Endothelial cell of umbilical vein (primary cell): Measurements from ENCODE around the gene HNRNPL. TPM values are rescaled to one million over a fixed set of nuclear protein-coding genes. Genes with fewer than 3 reads are reported as not detected.
"Not testable (repeated sequence)": the region's sequence is repeated elsewhere in the genome, so short reads cannot be mapped to it uniquely, and the experiment has no call there.

ENCODE experiments used
- BruUV-seq: library from RNA; stranded (reverse); fragments of 400-500 nt; replicated peaks from 2 replicates; lab custom pipeline; 2021; lab: Mats Ljungman, UMichigan
- CTCF ChIA-PET: fragments of 300-600, 350-600 bp; sonication (Branson Sonifier 250); formaldehyde crosslinking; loops from one replicate; lab custom pipeline; 2021; ENCODE audit warnings: antibody characterized with exemption, inconsistent platforms; lab: Charles Lee
- POLR2A ChIA-PET: fragments of 300-600, 350-600 bp; sonication (Branson Sonifier 250); formaldehyde crosslinking; loops from one replicate; lab custom pipeline; 2021; ENCODE audit warnings: antibody characterized with exemption, inconsistent platforms; lab: Charles Lee
- DNase-seq: peaks from one replicate; pipeline ENCODE4 v3.0.0-alpha.2; 2011; ENCODE audit warnings: low read depth, low spot score
- FAIRE-seq: peaks from 2 replicates; lab custom pipeline; 2011; peaks lifted over from hg19 to GRCh38; lab: Jason Lieb, UNC
- H2AFZ ChIP-seq: 2 replicates; pipeline ENCODE4 v1.6.0; 2012; ENCODE audit warnings: low read depth, low read length, control low read depth, inconsistent platforms
- H3K27ac ChIP-seq: 2 replicates; pipeline ENCODE4 v1.5.1; 2011; ENCODE audit warnings: low read depth, mild to moderate bottlenecking, control low read depth, low read length, moderate library complexity; ENCODE audit not compliant: insufficient read depth
- H3K27me3 ChIP-seq, 2 experiments: 2 replicates each; pipeline versions ENCODE4 v1.6.0 to v1.6.1; 2011; ENCODE audit warnings: low read length in 2 of 2, mixed read lengths in 1 of 2; ENCODE audit not compliant: control insufficient read depth in 2 of 2, insufficient read depth in 2 of 2
- H3K36me3 ChIP-seq, 2 experiments: 2 replicates in 1 of 2; 3 replicates in 1 of 2; pipeline ENCODE4 v1.5.1; 2011; ENCODE audit warnings: low read length in 2 of 2, mild to moderate bottlenecking in 1 of 2, moderate library complexity in 1 of 2; ENCODE audit not compliant: control insufficient read depth in 2 of 2, insufficient read depth in 2 of 2; ENCODE audit errors: extremely low read depth in 1 of 2
- H3K4me1 ChIP-seq: 3 replicates; pipeline ENCODE4 v1.5.1; 2011; ENCODE audit warnings: mild to moderate bottlenecking, low read length; ENCODE audit not compliant: control insufficient read depth, insufficient read depth; ENCODE audit errors: extremely low read depth
- H3K4me2 ChIP-seq: 2 replicates; pipeline ENCODE4 v1.6.1; 2011; ENCODE audit warnings: low read length, control low read depth, mixed read lengths; ENCODE audit not compliant: insufficient read depth
- H3K4me3 ChIP-seq, 3 experiments: fragments of 200-600 bp in 1 of 3; sonication (generic), shearing (Covaris generic) in 1 of 3; replicated peaks in 1 of 3; 2 replicates each; pipeline ENCODE4 v1.5.1; 2011 to 2016; ENCODE audit warnings: control low read depth in 3 of 3, low read length in 3 of 3, mild to moderate bottlenecking in 2 of 3, inconsistent platforms in 1 of 3, low read depth in 1 of 3, moderate library complexity in 1 of 3; ENCODE audit not compliant: insufficient read depth in 1 of 3
- H3K79me2 ChIP-seq: 2 replicates; pipeline ENCODE4 v1.6.0; 2012; ENCODE audit warnings: low read length, inconsistent platforms; ENCODE audit not compliant: control insufficient read depth, insufficient read depth
- H3K9ac ChIP-seq: replicated peaks from 2 replicates; pipeline ENCODE3; 2011; ENCODE audit warnings: low read length, control low read depth; ENCODE audit not compliant: insufficient read depth; ENCODE audit errors: extremely low read depth
- H3K9me1 ChIP-seq: replicated peaks from 3 replicates; pipeline ENCODE4 v1.6.0; 2011; ENCODE audit warnings: mild to moderate bottlenecking, low read length; ENCODE audit not compliant: control insufficient read depth, insufficient read depth; ENCODE audit errors: extremely low read depth
- H3K9me3 ChIP-seq: replicated peaks from 2 replicates; pipeline ENCODE4 v1.5.1; 2012; ENCODE audit warnings: low read length, inconsistent platforms; ENCODE audit not compliant: control insufficient read depth, insufficient read depth
- H4K20me1 ChIP-seq: replicated peaks from 2 replicates; pipeline ENCODE3; 2011; ENCODE audit warnings: mild to moderate bottlenecking, low read length; ENCODE audit not compliant: control insufficient read depth, insufficient read depth; ENCODE audit errors: extremely low read depth
- GATA2 ChIP-seq: IDR thresholded peaks from 2 replicates; pipeline ENCODE4 v1.7.0; 2011; ENCODE audit warnings: low read depth, mild to moderate bottlenecking, moderate library complexity, mixed read lengths, low read length; ENCODE audit not compliant: insufficient read length, insufficient read depth
- JUN ChIP-seq: IDR thresholded peaks from 2 replicates; pipeline ENCODE4 v1.6.1; 2011; ENCODE audit warnings: borderline replicate concordance, low read depth; ENCODE audit not compliant: insufficient read length, insufficient read depth
- dilution Hi-C: fragments of 300-500 bp; cut with MboI; formaldehyde crosslinking; loops from one replicate; pipeline ENCODE4 v1.15.0; 2019; ENCODE audit warnings: low sequenced_read_pairs; ENCODE audit not compliant: extremely low pct_ligation_motif_present
- intact Hi-C: fragments of 100-400 bp; cut with micrococcal nuclease; formaldehyde crosslinking; loops from one replicate; pipeline ENCODE4 v1.10.0; 2022
- polyA plus RNA-seq, 4 experiments: library from polyadenylated mRNA; depleted of rRNA in 3 of 4; stranded (reverse) in 3 of 4; unstranded in 1 of 4; fragments of >200 nt; gene quantifications; 2 replicates each; pipeline versions ENCODE4 v1.2.1 to v1.2.3, GENCODE V29; 2011 to 2012; ENCODE audit warnings: missing spikeins in 1 of 4
- total RNA-seq: library from RNA; stranded (reverse); gene quantifications from 2 replicates; pipeline ENCODE4 v1.2.3, GENCODE V29; 2021

HNRNPL gene
- total and polyA plus RNA-seq, 2 donors (not counting 3 experiments of a cell fraction or from before 2014, with no cell fraction given) = 305 to 451 TPM

DNA sequence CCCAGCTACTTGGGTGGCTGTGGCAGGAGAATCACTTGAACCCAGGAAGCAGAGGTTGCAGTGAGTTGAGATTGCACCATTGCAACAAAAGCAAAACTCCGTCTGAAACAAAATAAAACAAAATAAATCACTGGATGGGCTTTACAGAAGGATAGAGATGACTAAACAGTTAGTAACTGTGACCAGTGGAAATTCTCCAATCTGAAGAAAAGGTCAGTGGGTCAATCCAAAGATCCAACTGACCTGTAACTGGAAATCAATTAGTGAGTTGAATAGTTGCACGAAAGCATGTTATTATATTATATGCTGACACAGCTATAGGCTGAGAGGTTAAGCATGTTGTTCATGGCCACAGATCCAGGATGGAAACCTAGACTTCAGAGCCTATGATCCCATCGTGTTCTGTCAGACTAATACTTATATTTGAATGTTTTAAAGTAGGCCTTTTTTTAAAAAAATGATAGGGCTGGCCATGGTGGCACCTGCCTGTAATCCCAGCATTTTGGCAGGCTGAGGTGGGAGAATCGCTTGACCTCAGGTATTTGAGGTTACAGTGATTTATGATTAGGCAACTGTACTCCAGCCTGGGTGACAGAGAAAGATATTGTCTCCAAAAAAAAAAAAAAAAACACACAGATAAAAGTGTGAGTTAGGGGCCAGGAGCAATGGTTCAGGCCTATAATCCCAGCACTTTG, 19.6 kb downstream of the HNRNPL start:
- no peaks in the 10 kb centered on the region for H3K9me3 ChIP-seq
- no peaks in the 10 kb centered on the region for H3K79me2 ChIP-seq
- H3K4me1 ChIP-seq = peaks cover 13% of the 10 kb centered on the region
- H3K4me2 ChIP-seq = no peak overlapping the region
- H3K27ac ChIP-seq = no peak overlapping the region
- intact Hi-C loops = loop anchor here (5.0 kb wide), 3 partner anchors 38 to 93 kb away; no protein-coding TSS in a partner anchor
- ChIA-PET POLR2A (no interaction called here), CTCF (interaction anchor here (2.9 kb wide), 1 partner anchor 61 kb away, joined by 24 read pairs; no protein-coding TSS in a partner anchor)
- TF ChIP-seq JUN = no peak
- no peak for TF ChIP-seq GATA2
- dilution Hi-C loops = no loop called here
- FAIRE-seq (no peak), DNase-seq (no peak)
- H3K9me1 ChIP-seq = no peaks in the 10 kb centered on the region
- peaks cover 1 to 2% of the 10 kb centered on the region in 2 experiments for H3K36me3 ChIP-seq
- H4K20me1 ChIP-seq = no peaks in the 10 kb centered on the region
- no peaks in the 10 kb centered on the region for H3K27me3 ChIP-seq
- H3K4me3 ChIP-seq = no peak overlapping the region
- no peak overlapping the region for H3K9ac ChIP-seq
- no TSS peak for BruUV-seq
- no peak overlapping the region for H2AFZ ChIP-seq

DNA sequence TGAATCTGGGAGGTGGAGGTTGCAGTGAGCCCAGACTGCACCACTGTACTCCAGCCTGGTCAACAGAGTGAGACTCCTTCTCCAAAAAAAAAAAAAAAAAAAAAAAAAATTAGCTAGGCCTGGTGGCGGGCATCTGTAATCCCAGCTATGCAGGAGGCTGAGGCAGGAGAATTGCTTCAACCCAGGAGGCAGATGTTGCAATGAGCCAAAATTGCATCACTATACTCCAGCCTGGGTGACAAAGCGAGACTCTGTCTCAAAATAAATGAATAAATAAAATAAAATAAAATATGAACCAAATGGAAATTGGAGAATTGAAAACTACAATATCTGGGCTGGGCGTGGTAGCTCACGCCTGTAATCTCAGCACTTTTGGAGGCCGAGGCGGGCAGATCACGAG, 20.6 kb downstream of the HNRNPL start:
- H3K4me2 ChIP-seq, H3K9me3 ChIP-seq, H3K36me3 ChIP-seq, H4K20me1 ChIP-seq, intact Hi-C loops, dilution Hi-C loops, CTCF ChIA-PET, H3K27ac ChIP-seq, H3K9me1 ChIP-seq, H3K79me2 ChIP-seq, H3K4me3 ChIP-seq, DNase-seq, H3K9ac ChIP-seq, BruUV-seq, H3K27me3 ChIP-seq, POLR2A ChIA-PET, H2AFZ ChIP-seq, FAIRE-seq: not testable (repeated sequence)
- H3K4me1 ChIP-seq = peaks cover 13% of the 10 kb centered on the region
